Midbrain (tissue), 1 donor: Measurements from ENCODE around the gene HOXB5.

Experiments used
- DNase-seq: peaks from one replicate; lab custom pipeline; 2025; lab: John Stamatoyannopoulos, UW

HOXB5 gene

GRCh38 chr17:48589060-48589830 is 4.3 kb downstream of the HOXB5 start:
- no peak for DNase-seq

DNA sequence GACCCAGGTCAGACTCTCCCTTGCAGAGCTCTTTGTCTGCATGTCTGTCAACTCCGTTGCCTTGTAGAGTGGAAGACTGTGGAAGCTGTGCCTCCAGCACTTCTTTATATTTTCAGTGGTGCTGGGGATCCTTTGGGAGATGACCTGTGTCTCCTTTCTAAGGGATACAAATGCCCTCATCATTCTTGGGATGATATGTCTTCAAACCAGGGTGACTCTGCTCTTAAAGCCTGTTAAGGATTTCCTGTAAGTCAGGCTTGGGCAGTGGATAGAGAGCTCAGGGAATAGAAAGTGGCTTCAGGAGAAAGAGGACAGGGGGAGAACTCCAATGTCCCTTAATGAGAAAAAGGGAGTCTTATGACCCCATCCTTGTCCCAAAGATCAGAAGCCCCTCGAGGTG is 5.1 kb downstream of the HOXB5 start:
- no peak for DNase-seq

- no peak for DNase-seq
Observed at GRCh38 chr17:48588074-48588415, 5.5 kb downstream of the HOXB5 start.

DNA sequence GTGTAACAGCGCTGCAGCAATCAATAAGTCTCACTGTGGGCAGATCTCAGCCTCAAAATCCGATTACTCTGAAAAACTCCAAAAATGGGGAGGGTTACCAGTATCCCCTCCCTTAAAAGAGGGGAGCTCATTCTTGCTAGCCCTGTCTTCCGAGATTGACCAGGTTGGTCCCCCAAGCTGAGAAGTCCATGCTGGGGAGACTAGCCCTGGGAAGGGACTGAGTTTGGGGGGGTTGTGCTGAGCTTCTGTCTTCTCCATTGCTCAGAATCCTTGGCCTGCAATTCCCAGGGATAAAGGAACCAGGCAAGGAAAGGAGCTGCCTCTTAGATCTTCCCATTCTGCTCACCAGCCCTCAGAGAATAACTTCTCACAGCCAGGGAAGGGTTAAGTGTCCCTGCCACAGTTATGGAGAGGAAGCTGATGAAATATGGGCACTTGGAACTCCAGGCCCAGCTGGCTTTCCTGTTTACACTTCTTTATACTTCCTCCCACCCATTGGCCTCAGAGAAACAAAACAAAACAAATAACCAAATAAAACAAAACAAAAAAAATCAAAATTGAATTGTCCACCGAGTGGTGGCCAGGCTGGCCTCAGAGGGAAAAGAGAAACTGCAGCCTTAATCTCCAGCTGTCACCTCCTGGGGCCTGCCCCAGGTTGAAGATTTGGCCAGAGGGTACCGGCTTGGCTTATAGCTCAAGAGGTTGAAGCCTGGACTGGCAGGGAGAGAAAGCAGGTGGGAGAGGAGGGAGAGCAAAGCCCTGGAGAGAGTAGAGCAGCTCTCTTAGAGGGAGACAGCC is 6.1 kb downstream of the HOXB5 start:
- no peak for DNase-seq

GRCh38 chr17:48586355-48587258 is 7.0 kb downstream of the HOXB5 start:
- DNase-seq, result no peak

DNA sequence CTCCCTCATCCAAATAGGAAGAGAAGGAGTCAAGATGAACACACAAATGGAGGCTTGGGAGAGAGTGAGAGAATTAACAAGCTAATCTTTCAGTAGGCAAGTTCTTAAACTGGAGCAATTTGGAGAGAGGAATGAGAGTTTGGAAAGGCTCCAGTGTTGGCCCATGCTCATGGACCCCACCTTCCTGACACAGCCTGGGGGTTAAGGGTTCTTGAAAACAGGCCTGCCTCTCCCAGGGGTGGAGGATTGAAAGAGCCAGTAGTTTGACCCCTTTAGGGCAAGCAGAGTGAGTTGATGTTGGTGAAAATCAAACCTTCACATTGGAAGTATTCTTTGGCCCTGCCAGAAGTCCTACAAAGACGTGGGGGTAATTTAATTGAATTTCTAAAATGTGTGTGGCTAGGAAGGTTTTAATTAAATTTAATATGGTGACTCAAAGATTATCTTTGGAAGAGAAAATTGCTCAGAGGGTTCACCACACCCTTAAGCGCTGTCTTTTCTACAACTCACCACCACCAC is 9.3 kb downstream of the HOXB5 start:
- no peak for DNase-seq

DNA sequence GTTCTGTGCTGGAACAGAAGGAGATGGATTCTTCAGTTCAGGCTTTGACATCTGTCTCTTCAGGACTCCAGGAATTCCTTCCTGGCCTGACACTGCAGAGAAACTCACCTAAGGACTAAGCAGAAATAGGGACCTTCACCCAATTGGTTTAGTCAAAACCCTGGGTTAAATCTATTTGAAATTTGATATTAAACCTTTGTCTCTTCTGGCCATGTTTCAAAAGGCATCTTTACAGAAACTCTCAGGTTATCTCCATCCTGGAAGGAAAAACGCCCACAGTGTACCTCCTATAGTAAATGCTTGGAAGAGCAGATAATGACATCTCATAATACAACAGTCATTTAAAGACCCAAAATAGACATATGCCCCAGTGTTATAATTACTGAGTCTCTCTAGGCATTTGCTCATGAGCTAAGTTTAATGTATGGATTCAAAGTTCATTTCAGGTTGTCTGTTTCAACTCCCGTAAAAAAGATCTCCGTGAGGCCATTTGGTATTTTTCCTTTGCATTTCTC is 9.8 kb downstream of the HOXB5 start:
- DNase-seq, result no peak

DNA sequence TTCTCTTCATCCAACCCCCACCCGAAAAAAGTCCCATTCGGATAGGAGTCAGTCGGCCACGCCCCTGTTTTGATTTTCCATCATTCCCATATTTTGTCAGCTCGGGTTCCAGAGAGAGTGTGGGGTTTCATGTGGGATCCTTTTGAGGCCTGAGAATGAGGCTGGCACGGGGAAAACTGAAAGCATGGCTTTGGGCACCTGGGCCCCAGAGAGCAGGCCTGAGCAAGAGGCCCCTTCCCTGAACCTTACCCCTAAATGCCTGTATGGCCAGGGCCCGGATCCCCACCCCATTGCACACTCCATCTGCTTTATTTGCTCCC is 10.9 kb downstream of the HOXB5 start:
- DNase-seq, result no peak

GRCh38 chr17:48579760-48580554 is 13.6 kb downstream of the HOXB5 start:
- no peak for DNase-seq

- no peak for DNase-seq
Observed at GRCh38 chr17:48579471-48579759, 14.2 kb downstream of the HOXB5 start.

DNA sequence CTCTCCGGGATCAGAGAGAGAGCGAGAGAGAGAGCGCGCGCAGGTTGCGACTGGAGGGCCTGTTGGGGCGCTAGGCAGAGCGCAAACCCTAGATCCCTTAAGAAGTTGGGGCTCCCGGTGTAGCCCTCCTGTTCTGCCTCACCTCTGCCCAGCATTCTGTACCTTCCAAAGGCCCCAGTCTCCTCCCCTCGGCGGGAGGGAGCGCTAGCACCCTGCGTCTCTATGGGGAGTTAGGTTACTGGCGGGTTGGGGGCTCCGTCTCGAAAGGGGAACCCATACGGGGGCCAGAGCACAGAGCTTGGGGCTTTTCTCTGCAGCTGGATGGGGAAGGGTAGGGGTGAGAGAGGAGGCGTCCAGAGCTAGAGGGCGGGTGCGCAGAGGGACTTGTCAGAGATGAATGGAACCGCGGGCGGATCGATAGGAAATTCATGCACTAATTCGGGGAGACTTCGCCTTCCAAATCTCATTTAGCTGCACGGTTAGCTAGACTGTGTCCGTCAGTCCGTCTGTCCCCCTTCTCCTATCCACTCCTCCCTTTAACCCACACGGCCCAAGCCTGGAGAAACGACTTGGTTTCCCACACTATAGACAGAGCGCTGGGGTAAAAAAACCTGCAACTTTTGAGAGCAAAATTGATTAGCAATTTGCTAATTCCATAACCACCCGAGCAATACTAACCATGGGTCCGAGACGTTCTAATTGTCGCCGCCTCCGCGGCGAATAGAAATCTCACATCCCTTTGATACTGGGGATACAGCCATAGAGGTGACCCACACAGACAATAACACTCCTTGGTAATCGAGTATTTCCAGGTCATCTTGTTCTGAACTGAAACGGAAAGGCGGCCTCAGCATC is 14.7 kb downstream of the HOXB5 start:
- DNase-seq, result no peak

- no peak for DNase-seq
Observed at GRCh38 chr17:48577946-48578615, 15.5 kb downstream of the HOXB5 start, which contains the start of gene HOXB4. HOXB4 (minus strand) TSS chr17:48578350; CDS start chr17:48578319, 31 bp downstream.

DNA sequence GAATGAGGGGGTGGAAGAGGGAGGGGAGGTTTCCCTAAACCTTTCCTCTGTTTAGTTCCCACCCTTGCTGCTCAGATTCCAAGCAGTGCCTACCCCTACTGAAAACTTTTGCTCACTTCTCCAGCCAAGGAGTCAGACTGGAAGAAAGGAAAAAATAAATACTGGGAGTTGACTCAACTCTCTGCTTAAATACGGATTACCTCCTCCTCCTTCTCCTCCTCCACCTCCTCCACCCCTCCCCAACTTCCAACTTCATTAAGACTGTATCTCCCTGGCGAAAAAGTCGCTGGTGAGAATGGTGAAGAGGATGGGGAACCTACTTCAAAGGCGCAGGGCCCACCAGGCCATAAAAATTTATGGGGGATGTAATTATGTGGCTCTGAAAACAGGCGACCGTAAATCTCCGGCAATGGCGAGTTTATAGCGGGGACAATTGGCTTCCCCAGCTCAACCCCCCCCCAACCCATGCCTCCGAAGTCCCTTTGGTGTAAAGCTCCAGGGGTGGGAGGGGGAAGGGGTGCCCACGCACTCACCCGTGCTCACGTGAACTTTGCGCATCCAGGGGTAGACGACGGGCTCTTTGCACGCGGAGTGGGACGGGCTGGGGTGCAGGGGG is 16.1 kb downstream of the HOXB5 start:
- no peak for DNase-seq

DNA sequence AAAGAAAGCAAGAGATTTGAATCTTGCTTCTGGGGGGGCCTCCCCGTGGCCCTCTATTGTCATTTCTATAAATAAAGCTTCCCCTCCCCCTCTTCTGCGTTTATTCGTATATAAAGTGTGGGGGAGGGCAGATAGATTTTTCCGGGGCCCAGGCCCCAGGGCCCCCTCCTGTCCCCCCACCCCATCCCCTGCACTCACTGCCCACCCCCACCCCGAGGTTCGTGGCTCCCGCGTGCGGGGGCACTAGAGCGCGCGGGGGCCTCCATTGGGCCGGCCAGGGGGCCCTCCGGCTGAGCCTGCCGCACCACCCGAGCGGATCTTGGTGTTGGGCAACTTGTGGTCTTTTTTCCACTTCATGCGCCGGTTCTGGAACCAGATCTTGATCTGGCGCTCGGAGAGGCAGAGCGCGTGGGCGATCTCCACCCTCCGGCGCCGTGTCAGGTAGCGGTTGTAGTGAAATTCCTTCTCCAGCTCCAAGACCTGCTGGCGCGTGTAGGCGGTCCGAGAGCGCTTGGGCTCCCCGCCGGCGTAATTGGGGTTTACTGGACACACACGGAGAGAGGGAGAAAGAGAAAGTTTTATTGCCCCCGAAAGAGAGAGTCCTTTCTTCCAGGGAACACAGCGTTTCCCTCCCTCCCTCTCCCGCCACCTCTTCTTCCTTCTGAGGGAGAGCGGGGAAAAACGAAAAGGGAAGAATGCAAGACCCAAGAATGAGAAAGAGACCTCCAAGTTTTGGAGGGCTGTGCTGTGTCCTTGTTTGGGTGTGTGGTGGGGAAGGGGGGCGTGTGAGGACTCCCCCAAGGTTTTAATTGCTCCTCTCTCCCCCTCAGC is 16.9 kb downstream of the HOXB5 start:
- DNase-seq, result no peak

- DNase-seq, result no peak
Observed at GRCh38 chr17:48575673-48576478, 17.7 kb downstream of the HOXB5 start.

DNA sequence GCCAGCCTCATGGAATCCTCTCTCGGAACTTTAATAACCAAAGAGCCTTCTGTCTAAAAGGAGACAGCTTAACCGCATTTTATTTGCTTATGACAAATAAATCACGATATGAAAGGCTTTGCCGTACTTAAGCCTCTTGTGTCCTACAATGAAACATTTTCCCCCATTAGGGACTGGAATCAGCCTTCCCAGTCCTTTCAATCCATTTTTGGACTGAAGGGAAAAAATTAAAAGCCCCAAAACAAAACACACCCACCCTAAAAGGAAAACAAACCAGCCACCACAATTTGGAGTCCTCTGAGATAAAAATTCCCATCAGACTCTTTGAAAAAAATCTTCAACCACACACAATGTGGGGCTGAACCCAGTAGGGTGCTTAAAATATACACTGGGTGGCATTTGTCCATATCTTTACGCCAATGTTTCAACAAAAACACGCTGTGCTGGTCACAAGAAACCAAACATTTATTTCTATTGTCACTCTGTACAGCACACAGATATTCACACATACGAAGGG is 18.5 kb downstream of the HOXB5 start:
- no peak for DNase-seq

GRCh38 chr17:48574505-48575065 is 19.0 kb downstream of the HOXB5 start:
- no peak for DNase-seq
